Activated CD8-positive, alpha-beta memory T cell treated with anti-CD3 and anti-CD28 coated beads, Interleukin-2, amount 50 U/mL, for 48 hours (primary cell): ENCODE data around the gene IL19.
"Not testable (repeated sequence)": the region's sequence is repeated elsewhere in the genome, so short reads cannot be mapped to it uniquely, and the experiment has no call there.

Experiments
- DNase-seq: peaks from one replicate; pipeline ENCODE4 v3.0.0-alpha.2; 2020

The IL19 gene

GRCh38 chr1:206834711-206835110, 64.1 kb downstream of the IL19 start:
- no peak for DNase-seq

GRCh38 chr1:206835186-206835585, 64.6 kb downstream of the IL19 start:
- DNase-seq = no peak

- no peak for DNase-seq
Measured at GRCh38 chr1:206836111-206836510, 65.5 kb downstream of the IL19 start.

GRCh38 chr1:206839006-206839560, 68.5 kb downstream of the IL19 start:
- DNase-seq = no peak

- DNase-seq = no peak
Measured at GRCh38 chr1:206839857-206840256, 69.3 kb downstream of the IL19 start.

GRCh38 chr1:206841609-206842323, 71.2 kb downstream of the IL19 start:
- DNase-seq = no peak

GRCh38 chr1:206842854-206843253, 72.3 kb downstream of the IL19 start:
- DNase-seq = no peak

GRCh38 chr1:206843626-206844025, 73.1 kb downstream of the IL19 start:
- no peak for DNase-seq

GRCh38 chr1:206846487-206846886, 75.9 kb downstream of the IL19 start:
- no peak for DNase-seq

- DNase-seq = no peak
Measured at GRCh38 chr1:206847337-206847834, 76.8 kb downstream of the IL19 start.

GRCh38 chr1:206847946-206848345, 77.4 kb downstream of the IL19 start:
- no peak for DNase-seq

GRCh38 chr1:206850401-206850800, 79.8 kb downstream of the IL19 start:
- DNase-seq = no peak

- DNase-seq = no peak
Measured at GRCh38 chr1:206851341-206852010, 80.9 kb downstream of the IL19 start.

- not testable (repeated sequence) for DNase-seq
Measured at GRCh38 chr1:206852662-206853061, 82.1 kb downstream of the IL19 start.

GRCh38 chr1:206853696-206854095, 83.1 kb downstream of the IL19 start:
- DNase-seq = not testable (repeated sequence)

GRCh38 chr1:206854401-206855129, 84.0 kb downstream of the IL19 start:
- no peak for DNase-seq

GRCh38 chr1:206855859-206856258, 85.3 kb downstream of the IL19 start:
- no peak for DNase-seq

- DNase-seq = no peak
Measured at GRCh38 chr1:206856674-206857464, 86.3 kb downstream of the IL19 start.

- DNase-seq = no peak
Measured at GRCh38 chr1:206859082-206859521, 88.5 kb downstream of the IL19 start.

GRCh38 chr1:206860165-206860564, 89.6 kb downstream of the IL19 start:
- DNase-seq = no peak

- no peak for DNase-seq
Measured at GRCh38 chr1:206863266-206863665, 92.7 kb downstream of the IL19 start.

- DNase-seq = peak; percentile 98
Measured at GRCh38 chr1:206864939-206865671, 94.5 kb downstream of the IL19 start, which contains the start of gene IL20. Gene IL20, plus strand, starts transcription at chr1:206865623. Its CDS starts 230 bp downstream, at chr1:206865853.
